Esophagus squamous epithelium (tissue), 4 donors: ENCODE measurements around the gene ORAI3.

Source experiments
- CTCF ChIP-seq, 6 experiments: fragments of 450-650 bp in 4 of 6; fragments of 200-600 bp in 2 of 6; sonication (generic) in 2 of 6; IDR thresholded peaks; one replicate each; pipeline ENCODE4 v1.5.1; 2016 to 2019; ENCODE audit warnings: antibody characterized with exemption in 6 of 6, mild to moderate bottlenecking in 4 of 6, moderate library complexity in 4 of 6
- POLR2A ChIP-seq, 4 donors: fragments of 450-650 bp; IDR thresholded peaks; one replicate each; pipeline ENCODE4 v1.6.1; 2017; ENCODE audit warnings: antibody characterized with exemption in 4 of 4, mild to moderate bottlenecking in 4 of 4, moderate library complexity in 3 of 4

GRCh38 chr16:30953111-30953510 lies 4.2 kb downstream of the ORAI3 start:
- TF ChIP-seq CTCF (IDR thresholded peaks at IDR 0.05) (no peak), POLR2A (IDR thresholded peaks at IDR 0.05) (no peak)
